Vagina (tissue), 2 donors: ENCODE data around the gene PTPN5. TPM values are rescaled to one million over a fixed set of nuclear protein-coding genes. Genes with fewer than 3 reads are reported as not detected.

ENCODE experiments used
- DNase-seq, 2 donors: peaks; one replicate each; pipeline ENCODE4 v3.0.0-alpha.2; 2017; ENCODE audit errors: extremely low spot score in 2 of 2
- H3K27ac ChIP-seq: fragments of 200-600 bp; sonication (generic); one replicate; pipeline ENCODE4 v1.5.1; 2019
- H3K27me3 ChIP-seq: fragments of 200-600 bp; sonication (generic); one replicate; pipeline ENCODE4 v1.5.1; 2019
- H3K36me3 ChIP-seq, 2 donors: fragments of 200-600 bp; sonication (generic); one replicate each; pipeline ENCODE4 v1.5.1; 2017 to 2019
- H3K4me1 ChIP-seq: fragments of 200-600 bp; sonication (generic); one replicate; pipeline ENCODE4 v1.5.1; 2019
- H3K4me3 ChIP-seq, 2 donors: fragments of 200-600 bp; sonication (generic); 1 replicate in 1 of 2; 2 replicates in 1 of 2; pipeline ENCODE4 v1.5.1; 2016 to 2019
- H3K9me3 ChIP-seq: fragments of 200-600 bp; sonication (generic); one replicate; pipeline ENCODE4 v1.5.1; 2019
- CTCF ChIP-seq, 3 experiments: fragments of 450-650 bp in 2 of 3; fragments of 200-600 bp in 1 of 3; sonication (generic) in 1 of 3; IDR thresholded peaks; one replicate each; pipeline ENCODE4 v1.5.1; 2017 to 2019; ENCODE audit warnings: antibody characterized with exemption in 3 of 3, mild to moderate bottlenecking in 2 of 3, moderate library complexity in 2 of 3
- POLR2A ChIP-seq, 2 donors: fragments of 450-650 bp; IDR thresholded peaks; one replicate each; pipeline ENCODE4 v1.6.1; 2017; ENCODE audit warnings: antibody characterized with exemption in 2 of 2, mild to moderate bottlenecking in 2 of 2, moderate library complexity in 2 of 2
- POLR2AphosphoS5 ChIP-seq, 2 donors: sonication (generic); formaldehyde crosslinking; IDR thresholded peaks; one replicate each; pipeline ENCODE4 v1.9.0; 2017; ENCODE audit warnings: antibody characterized with exemption in 2 of 2, mild to moderate bottlenecking in 2 of 2, low read depth in 1 of 2; ENCODE audit not compliant: insufficient read depth in 1 of 2
- intact Hi-C: fragments of 100-400 bp; cut with DNase I; formaldehyde crosslinking; loops from one replicate; pipeline ENCODE4 v1.15.1; 2023
- total RNA-seq: library from RNA; depleted of rRNA; stranded (reverse); fragments of >200 nt; gene quantifications from one replicate; pipeline ENCODE4 v1.2.3, GENCODE V29; 2016

The PTPN5 gene
- total RNA-seq, 1 donor from 2014 or later: 0.49 TPM

- no peak for TF ChIP-seq POLR2A (IDR thresholded peaks at IDR 0.05)
- TF ChIP-seq POLR2AphosphoS5 (IDR thresholded peaks at IDR 0.05; ENCODE audit: insufficient read depth in 1 of 2, low read depth in 1 of 2): no peak
- TF ChIP-seq CTCF (IDR thresholded peaks at IDR 0.05): no peak
- DNase-seq: no peak
- Histone ChIP-seq H3K4me1 (no peaks in the 10 kb centered on the region), H3K27ac (no peak overlapping the region), H3K4me3 (no peak overlapping the region), H3K9me3 (no peaks in the 10 kb centered on the region), H3K36me3 (no peaks in the 10 kb centered on the region), H3K27me3 (no peaks in the 10 kb centered on the region)
- intact Hi-C loops: no loop called here
Measured at GRCh38 chr11:18761741-18762140, 29.9 kb downstream of the PTPN5 start.

GRCh38 chr11:18761144-18761543, 30.5 kb downstream of the PTPN5 start:
- intact Hi-C loops: no loop called here
- no peaks in the 10 kb centered on the region for H3K4me1 ChIP-seq
- no peak for DNase-seq
- no peaks in the 10 kb centered on the region for H3K9me3 ChIP-seq
- H3K27me3 ChIP-seq: no peaks in the 10 kb centered on the region
- H3K36me3 ChIP-seq: no peaks in the 10 kb centered on the region
- no peak overlapping the region for H3K4me3 ChIP-seq
- H3K27ac ChIP-seq: no peak overlapping the region
- no peak for TF ChIP-seq POLR2AphosphoS5 (IDR thresholded peaks at IDR 0.05; ENCODE audit: insufficient read depth in 1 of 2, low read depth in 1 of 2)
- TF ChIP-seq POLR2A (IDR thresholded peaks at IDR 0.05): no peak
- no peak for TF ChIP-seq CTCF (IDR thresholded peaks at IDR 0.05)

- H3K36me3 ChIP-seq: no peaks in the 10 kb centered on the region
- intact Hi-C loops: no loop called here
- no peaks in the 10 kb centered on the region for H3K4me1 ChIP-seq
- no peak for DNase-seq
- TF ChIP-seq CTCF (IDR thresholded peaks at IDR 0.05) (no peak), POLR2A (IDR thresholded peaks at IDR 0.05) (no peak), POLR2AphosphoS5 (IDR thresholded peaks at IDR 0.05; ENCODE audit: insufficient read depth in 1 of 2, low read depth in 1 of 2) (no peak)
- no peaks in the 10 kb centered on the region for H3K27me3 ChIP-seq
- H3K4me3 ChIP-seq: no peak overlapping the region
- H3K9me3 ChIP-seq: no peaks in the 10 kb centered on the region
- no peak overlapping the region for H3K27ac ChIP-seq
Measured at GRCh38 chr11:18757811-18758210, 33.8 kb downstream of the PTPN5 start.

- DNase-seq: no peak
- Histone ChIP-seq H3K9me3 (no peaks in the 10 kb centered on the region), H3K36me3 (no peaks in the 10 kb centered on the region), H3K4me1 (no peaks in the 10 kb centered on the region), H3K4me3 (no peak overlapping the region), H3K27me3 (no peaks in the 10 kb centered on the region), H3K27ac (no peak overlapping the region)
- TF ChIP-seq CTCF (IDR thresholded peaks at IDR 0.05) (no peak), POLR2A (IDR thresholded peaks at IDR 0.05) (no peak), POLR2AphosphoS5 (IDR thresholded peaks at IDR 0.05; ENCODE audit: insufficient read depth in 1 of 2, low read depth in 1 of 2) (no peak)
- intact Hi-C loops: no loop called here
Measured at GRCh38 chr11:18756889-18757288, 34.7 kb downstream of the PTPN5 start.

- intact Hi-C loops: no loop called here
- H3K9me3 ChIP-seq: no peaks in the 10 kb centered on the region
- H3K36me3 ChIP-seq: no peaks in the 10 kb centered on the region
- H3K4me3 ChIP-seq: no peak overlapping the region
- no peak for TF ChIP-seq CTCF (IDR thresholded peaks at IDR 0.05)
- TF ChIP-seq POLR2AphosphoS5 (IDR thresholded peaks at IDR 0.05; ENCODE audit: insufficient read depth in 1 of 2, low read depth in 1 of 2): no peak
- TF ChIP-seq POLR2A (IDR thresholded peaks at IDR 0.05): no peak
- no peak overlapping the region for H3K27ac ChIP-seq
- no peak for DNase-seq
- H3K27me3 ChIP-seq: no peaks in the 10 kb centered on the region
- H3K4me1 ChIP-seq: peaks cover 8% of the 10 kb centered on the region
Measured at GRCh38 chr11:18754308-18754707, 37.3 kb downstream of the PTPN5 start.
